RKO (cell line): ENCODE measurements around the gene CDKN3.
A peak's percentile ranks its signal among the peaks of the same experiment; 100 is the strongest.
"Not testable (repeated sequence)": the region's sequence is repeated elsewhere in the genome, so short reads cannot be mapped to it uniquely, and the experiment has no call there.

ENCODE experiments used
- DNase-seq: peaks from one replicate; pipeline ENCODE4 v3.0.0-alpha.2; 2016; ENCODE audit warnings: low spot score

CDKN3 gene

DNA sequence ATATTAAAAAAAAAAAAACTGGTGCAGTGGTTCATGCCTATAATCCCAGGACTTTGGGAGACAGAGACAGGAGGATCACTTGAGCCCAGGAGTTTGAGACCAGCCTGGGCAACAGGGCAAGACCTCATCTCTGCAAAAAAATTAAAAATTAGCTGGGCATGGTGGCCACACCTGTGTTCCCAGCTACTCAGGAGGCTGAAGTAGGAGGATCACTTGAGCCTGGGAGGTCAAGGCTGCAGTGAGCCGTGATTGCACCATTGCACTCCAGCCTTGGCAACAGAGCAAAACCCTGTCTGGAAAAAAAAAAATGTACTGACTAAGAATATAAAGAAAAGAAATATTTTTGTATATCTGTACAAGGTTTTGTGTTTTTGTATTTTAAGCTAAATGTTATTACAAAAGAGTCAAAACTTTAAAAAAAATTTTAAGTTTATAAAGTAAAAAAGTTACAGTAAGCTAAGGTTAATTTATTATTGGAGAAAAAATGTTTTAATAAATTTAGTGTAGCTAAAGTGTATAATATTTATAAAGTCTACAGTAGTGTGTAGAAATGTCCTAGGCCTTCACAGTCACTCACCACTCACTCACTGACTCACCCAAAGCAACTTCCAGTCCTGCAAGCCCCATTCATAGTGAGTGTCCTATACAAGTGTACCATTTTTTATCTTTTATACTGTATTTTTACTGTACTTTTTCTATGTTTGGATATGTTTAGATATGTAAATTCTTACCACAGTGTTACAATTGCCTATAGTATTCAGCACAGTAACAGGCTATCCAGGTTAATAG is 60.2 kb downstream of the CDKN3 start:
- peak; percentile 28 for DNase-seq

DNA sequence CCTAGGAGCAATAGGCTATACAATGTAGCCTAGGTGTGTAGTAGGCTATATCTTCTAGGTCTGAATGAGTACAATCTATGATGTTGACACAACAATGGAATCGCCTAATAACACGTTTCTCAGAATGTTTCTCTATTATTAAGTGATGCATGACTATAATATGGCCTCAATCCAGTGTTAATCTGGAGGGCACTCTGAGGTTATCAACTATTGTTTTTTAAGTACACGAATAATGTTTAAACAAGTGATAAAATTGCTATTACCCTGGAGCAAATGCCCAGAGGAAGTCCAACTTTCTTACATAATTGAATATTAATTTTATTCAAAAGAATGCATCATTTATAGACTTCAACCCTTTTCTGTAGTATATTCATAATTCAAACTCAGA is 60.8 kb downstream of the CDKN3 start:
- no peak for DNase-seq

DNA sequence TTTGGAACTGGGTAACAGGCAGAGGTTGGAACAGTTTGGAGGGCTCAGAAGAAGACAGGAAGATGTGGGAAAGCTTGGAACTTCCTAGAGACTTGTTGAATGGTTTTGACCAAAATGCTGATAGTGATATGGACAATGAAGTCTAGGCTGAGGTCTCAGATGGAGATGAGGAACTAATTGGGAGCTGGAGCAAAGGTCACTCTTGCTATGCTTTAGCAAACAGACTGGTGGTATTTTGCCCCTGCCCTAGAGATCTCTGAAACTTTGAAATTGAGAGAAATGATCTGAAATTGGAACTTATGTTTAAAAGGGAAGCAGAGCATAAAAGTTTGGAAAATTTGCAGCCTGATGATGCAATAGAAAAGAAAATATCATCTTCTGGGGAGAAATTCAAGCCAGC is 61.7 kb downstream of the CDKN3 start:
- DNase-seq = not testable (repeated sequence)

DNA sequence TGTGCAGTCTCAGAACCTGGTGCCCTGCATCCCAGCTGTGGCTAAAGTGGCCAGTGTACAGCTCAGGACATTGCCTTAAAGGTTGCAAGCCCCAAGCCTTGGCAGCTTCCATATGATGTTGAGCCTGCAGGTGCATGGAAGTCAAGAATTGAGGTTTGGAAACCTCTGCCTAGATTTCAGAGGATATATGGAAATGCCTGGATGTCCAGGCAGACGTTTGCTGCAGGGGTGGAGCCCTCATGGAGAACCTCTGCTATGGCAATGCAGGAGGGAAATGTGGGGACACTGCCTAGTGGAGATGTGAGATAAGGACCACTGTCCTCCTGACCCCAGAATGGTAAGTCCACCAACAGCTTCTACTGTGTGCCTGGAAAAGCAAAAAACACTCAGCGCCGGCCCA is 62.3 kb downstream of the CDKN3 start:
- no peak for DNase-seq

DNA sequence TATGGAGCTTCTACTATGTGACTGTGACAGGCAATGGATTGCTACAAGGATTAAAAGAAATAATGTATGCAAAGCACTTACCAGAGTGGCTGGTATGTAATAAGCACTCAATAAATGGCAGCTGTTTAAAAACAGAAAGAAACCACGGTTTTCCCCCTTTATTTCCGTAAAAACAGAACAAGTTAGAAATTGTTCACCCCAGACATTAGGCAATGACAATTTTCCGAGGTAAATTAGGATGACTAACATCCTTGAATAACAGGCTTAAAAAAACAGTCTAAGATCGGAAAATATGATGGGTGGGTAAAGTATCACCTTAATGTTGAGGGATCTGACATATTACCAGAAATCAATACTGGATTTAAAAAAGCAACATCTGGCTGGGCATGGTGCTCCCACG is 65.2 kb downstream of the CDKN3 start:
- no peak for DNase-seq

DNA sequence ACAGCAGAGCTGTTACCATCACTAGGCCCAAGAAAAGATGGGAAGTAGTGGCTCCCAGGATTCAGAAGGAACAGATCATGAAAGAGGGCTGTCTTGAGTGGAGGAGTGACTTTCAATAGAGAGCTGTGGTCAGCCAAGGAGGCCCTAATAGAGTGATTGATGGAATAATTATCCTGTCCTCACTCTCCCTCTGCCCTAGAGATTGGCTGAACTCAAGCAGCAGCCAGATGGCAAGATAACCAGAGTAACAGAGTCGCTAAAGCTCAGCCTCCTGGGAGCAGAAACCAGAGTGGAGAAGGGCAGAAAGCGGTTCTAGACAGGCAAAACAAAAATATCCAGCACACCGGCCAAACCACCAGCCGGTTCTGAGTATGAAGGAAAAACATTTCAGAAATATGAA is 68.8 kb downstream of the CDKN3 start:
- DNase-seq = no peak

DNA sequence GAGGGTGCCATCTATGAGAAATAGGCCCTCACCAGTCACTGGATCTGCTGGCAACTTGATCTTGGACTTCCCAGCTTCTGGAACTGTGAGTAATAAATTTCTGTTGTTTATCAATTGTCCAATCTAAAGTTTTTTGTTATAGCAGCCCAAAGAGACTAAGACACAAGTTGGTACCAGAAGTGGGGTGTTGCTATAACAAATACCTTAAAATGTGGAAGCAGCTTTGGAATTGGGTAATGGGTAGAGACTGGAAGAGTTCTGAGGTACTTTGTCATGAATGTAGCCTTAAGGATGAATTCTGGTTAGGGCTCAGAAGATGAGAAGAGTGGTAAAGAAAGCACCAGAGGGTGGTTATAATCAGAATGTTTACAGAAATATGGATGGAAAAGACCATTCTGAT is 70.5 kb downstream of the CDKN3 start:
- DNase-seq = no peak
